ENCODE measurements around the gene RBM47.
A peak's percentile ranks its signal among the peaks of the same experiment; 100 is the strongest.
"Not testable (repeated sequence)": the region's sequence is repeated elsewhere in the genome, so short reads cannot be mapped to it uniquely, and the experiment has no call there.

Gene RBM47

GRCh38 chr4:40629401-40630334 lies at the start of gene RBM47:
Gene RBM47, minus strand, starts transcription at chr4:40629864. Its CDS starts 190,971 bp downstream, at chr4:40438893.
- peak; percentile 62 for DNase-seq

DNA sequence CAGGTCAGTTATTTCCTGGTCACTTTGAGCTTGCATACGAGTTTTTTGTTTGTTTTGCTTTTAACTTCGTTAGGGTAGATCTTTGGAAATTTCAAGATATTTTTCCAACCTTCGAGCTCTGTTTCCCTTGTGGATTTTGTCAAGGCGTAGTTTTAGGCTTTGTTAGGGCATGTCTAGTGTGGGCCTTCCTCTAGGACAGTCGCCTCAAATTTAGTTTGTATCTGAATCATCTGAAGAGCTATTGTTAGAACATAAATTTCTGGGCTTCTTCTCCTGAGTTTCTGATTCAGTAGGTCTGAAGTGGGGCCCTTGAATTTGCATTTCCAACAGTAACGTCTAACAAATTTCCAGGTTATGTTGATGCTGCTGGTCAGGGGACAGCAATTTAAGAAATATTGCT lies 48.8 kb upstream of the RBM47 start:
- no peak for DNase-seq

GRCh38 chr4:40675166-40675565 lies 45.5 kb upstream of the RBM47 start:
- no peak for DNase-seq

DNA sequence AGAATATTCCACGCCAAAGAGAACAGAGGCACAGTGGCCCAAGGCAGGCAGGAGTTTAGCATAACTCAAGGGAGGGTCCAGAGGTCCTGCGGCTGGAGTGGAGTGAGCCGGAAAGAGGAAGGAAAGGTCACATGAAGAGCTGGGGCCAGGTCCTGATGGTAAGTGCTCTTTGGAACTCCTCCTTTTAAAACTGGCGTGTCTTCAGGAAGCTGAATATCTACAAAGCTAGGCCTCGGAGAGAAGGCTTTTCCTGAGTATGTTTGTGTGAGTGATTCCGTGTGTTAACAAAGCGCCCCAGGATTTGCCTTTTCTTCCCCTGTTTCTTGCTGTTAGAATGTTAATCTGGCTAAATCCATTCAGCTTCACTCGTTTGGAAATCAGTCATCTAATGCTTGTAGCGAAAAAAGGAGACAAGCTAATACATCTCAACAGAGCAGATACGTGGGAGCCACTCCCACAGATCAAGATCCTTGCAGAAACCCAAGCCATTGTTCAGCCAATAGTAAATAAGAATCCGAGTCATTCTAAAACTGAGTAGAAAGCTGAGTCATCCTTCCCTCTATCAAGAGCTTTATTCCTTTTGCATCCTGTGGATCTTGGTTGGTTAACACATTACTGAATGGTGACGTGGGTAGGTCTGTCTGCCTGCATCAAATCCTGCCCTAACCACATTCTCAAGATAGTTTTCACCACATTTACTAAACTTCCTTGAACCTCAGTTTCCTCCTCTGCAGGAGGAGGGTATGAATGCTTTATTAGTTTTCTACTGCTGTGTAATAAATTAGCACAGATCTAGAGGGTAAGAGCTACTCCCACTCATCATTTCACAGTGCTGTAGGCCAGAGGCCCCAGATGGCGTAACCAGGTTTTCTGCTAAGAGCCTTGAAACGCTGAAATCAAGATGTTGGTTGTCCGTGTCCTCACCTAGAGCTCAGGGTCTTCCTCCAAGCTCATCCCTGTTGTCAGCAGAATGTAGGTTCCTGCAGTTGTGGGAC lies 43.2 kb upstream of the RBM47 start:
- DNase-seq: peak; percentile 21

GRCh38 chr4:40669504-40669903 lies 39.8 kb upstream of the RBM47 start:
- no peak for DNase-seq

GRCh38 chr4:40665842-40666241 lies 36.2 kb upstream of the RBM47 start:
- DNase-seq: no peak

GRCh38 chr4:40662962-40663604 lies 33.4 kb upstream of the RBM47 start:
- DNase-seq: no peak

DNA sequence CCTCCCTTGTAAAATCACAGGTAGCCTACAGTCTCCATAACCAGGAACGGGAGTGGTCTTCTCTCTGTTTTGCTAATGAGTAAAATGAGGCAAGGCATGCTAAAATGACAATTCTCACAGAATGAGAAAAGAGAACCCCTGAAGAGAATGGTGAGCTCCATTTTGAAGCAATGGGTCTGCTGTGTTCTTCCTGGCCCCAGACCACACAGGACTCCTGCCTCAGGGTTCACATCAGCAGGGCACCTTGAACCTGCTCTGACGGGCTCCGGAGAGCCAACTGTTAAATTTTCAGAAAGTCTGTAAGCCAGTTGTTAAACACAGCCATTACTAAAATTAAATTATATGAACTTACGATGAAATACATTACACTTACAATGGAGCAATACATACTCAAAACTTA lies 32.1 kb upstream of the RBM47 start:
- no peak for DNase-seq

GRCh38 chr4:40656201-40656863 lies 26.7 kb upstream of the RBM47 start:
- DNase-seq: no peak

DNA sequence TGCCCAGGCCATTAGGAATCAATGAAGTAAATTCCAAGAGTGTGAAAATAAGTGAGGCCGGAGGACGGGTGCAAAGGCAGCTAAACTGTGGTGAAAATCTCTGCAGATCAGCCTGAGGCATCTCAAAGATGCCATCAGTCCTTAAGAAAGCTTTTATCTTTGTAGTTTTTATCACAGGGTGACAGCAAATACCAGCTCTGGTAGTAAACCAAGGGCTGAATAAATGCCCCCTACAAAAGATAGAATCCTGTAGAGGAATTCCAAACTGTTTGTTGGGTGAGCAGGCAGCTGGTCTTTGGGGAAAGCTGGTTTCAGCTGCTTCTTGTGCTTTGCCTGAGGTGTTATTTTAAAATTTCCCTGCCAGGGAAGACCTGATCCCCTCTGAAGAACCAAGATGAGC lies 21.6 kb upstream of the RBM47 start:
- DNase-seq: no peak

- DNase-seq: no peak
Observed at GRCh38 chr4:40649321-40649720, 19.7 kb upstream of the RBM47 start.

DNA sequence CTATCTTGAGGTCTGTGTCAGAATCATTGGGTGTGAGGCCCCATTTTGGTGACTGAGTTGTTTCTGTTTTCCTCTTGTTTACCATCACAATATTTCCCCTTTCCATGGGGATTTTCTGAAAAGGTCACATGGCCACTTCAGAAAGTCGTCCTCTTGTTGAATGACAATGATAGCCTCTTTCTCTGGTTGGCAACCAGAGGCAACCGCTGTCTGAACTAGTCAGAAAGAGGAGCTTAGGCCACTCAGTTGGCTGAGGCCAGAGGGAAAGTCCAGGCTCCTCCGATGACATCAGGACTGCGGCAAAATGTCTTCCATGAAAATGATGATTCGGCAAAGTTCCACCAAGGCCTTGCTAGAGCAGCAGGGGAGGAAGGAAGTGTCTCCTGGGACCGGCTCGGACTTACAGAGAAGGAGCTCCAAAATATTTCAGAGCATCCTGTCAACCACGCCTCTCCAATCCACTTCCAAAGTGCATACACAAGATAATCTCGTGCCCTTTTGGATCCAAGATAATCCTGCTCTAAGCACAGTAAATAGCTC lies 19.1 kb upstream of the RBM47 start:
- DNase-seq: no peak

DNA sequence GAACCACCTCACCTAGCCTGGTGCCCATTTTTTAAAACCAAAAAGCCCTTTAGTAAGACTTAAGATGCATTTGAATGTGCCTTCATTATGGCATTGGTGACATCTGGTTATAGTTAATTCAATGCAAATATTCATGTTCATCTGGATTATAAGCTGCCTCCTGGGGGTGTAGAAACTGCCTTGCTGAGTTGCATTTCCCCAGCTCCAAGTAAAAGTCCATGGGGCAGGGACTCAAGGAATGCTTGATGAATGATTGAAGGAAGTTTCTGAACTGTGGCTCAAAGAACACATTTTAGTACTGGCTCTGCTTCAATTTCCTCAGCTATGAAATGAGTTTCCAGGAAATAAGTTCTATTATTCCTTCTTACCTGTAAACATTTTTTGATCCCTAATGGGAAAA lies 18.5 kb upstream of the RBM47 start:
- no peak for DNase-seq

DNA sequence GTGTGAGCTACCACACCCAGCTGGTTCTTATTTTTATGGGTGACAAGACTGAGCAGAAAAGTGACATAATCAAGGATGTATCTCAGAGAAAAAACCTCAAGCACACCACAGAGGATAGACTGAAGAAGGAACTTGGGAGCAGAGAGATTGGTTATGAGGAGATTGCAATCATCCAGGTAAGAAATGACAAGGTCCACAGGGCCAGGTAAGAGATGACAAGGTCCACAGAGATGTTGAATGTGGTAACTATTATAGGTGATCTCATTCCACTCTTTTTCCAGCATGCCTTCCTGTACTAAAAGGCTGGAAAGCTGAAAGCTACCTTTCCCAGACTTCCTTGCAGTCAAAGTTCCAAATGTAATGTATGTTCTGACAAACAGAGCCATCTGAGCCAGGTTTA lies 15.9 kb upstream of the RBM47 start:
- DNase-seq: no peak

- DNase-seq: no peak
Observed at GRCh38 chr4:40632080-40632479, 2.4 kb upstream of the RBM47 start.

DNA sequence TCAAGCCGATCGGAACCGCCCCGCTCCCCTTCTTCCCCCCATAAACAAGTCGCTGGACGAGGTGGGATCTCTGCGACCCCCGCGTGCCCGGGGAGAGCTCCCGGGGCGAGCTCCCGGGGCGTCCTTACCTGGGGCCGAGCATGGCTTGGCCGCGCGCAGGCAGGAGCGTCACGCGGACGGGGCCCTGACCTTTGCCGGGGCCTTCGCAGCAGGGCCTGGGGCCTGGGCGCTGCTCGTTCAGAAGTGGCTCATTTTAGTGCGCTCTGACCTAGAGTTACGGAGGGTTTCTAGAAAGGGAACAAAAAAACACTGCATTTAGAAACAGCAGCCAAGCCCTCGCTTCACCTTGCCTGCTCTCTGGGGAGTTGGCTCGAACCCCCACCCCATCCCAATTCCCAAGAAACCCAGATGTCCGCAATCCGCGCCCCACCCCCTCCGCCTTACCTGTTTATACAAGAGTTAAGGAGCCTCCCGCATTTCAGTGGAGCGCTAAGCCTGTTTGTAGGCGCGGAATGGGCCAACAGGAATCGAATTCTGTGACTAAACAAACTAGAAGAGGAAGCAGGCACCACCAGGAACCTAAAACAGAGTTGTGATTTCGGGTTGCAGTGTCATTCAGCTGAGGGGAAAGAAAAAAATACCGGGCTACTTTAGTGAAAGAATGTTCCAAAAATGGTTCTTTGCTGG lies 814 bp upstream of the RBM47 start:
- peak; percentile 32 for DNase-seq

- DNase-seq: no peak
Observed at GRCh38 chr4:40628888-40629287, 776 bp downstream of the RBM47 start.

DNA sequence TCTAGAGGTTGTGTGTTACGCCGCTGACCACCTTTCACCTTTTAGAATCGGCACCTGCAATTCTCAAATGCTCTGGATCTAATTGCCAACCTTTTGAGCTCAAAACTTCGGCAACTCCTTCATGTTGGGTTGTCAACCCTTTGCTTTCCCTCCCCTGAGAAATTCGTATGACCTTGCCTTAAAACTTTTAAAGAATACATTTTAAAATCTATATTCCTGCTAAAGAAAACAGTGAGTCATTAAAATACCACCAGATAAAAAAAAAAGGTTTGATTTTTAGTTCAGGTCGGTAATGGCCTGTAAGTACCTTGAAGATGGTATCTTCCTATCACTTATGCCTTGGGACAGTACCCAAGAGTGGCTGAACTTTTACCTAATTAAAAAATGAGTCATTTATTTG lies 1.3 kb downstream of the RBM47 start:
- not testable (repeated sequence) for DNase-seq

- no peak for DNase-seq
Observed at GRCh38 chr4:40627540-40627939, 2.1 kb downstream of the RBM47 start.

DNA sequence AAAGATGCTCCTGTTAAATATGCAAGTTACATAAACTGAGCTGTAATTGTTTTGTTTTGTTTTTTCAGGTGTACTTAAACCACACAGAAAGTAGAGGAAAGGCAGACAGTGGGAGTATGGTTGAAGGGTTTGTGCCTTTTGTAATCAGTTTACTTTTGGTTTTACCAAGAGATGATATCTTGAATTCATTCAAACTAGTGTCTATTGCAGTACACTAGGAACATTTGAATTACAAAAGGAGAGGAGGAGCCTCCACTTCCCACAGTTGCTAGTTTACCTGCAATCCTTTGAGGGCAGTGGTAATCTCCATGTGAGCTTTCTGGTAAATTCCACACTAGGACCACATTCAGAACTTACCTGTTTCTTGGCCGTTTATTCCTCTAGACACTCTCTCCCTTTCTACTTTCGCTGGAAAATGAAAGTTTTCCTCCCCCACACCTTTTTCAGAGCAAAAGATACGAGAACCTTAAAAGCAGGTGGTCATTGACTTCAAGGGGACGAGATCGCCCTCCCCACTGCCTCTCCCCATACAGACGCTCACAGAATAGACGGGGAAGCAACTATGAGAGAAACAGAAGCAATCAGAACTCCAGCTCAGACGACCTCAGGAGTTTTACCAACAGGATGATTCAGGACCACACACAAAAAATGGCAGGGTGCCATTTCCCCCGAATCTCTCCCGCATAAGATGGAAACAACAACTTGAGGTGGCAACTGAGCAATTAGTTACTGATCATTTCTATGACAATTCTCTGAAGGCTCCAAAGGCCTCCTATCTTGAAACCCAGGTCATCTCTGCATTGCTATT lies 3.3 kb downstream of the RBM47 start:
- DNase-seq: no peak

- DNase-seq: no peak
Observed at GRCh38 chr4:40623707-40624106, 6.0 kb downstream of the RBM47 start.
